Osteocyte (in vitro differentiated cells): ENCODE results near the gene SEM1. TPM values are rescaled to one million over a fixed set of nuclear protein-coding genes. Genes with fewer than 3 reads are reported as not detected.
"Not testable (repeated sequence)": the region's sequence is repeated elsewhere in the genome, so short reads cannot be mapped to it uniquely, and the experiment has no call there.

Experiments used
- DNase-seq: peaks from one replicate; pipeline ENCODE4 v3.0.0; 2021; ENCODE audit warnings: mixed read lengths; ENCODE audit not compliant: unreplicated experiment; ENCODE audit errors: extremely low spot score
- H3K27ac Mint-ChIP-seq: one replicate; pipeline ENCODE4 v1.8.0; 2021; ENCODE audit warnings: mild to moderate bottlenecking, mixed read lengths; ENCODE audit not compliant: unreplicated experiment
- H3K27me3 Mint-ChIP-seq: one replicate; pipeline ENCODE4 v1.8.0; 2021; ENCODE audit warnings: mixed read lengths; ENCODE audit not compliant: unreplicated experiment
- H3K36me3 Mint-ChIP-seq: one replicate; pipeline ENCODE4 v1.8.0; 2021; ENCODE audit warnings: mixed read lengths; ENCODE audit not compliant: unreplicated experiment
- H3K4me1 Mint-ChIP-seq: one replicate; pipeline ENCODE4 v1.8.0; 2021; ENCODE audit warnings: mixed read lengths; ENCODE audit not compliant: unreplicated experiment
- H3K4me3 Mint-ChIP-seq: one replicate; pipeline ENCODE4 v1.8.0; 2021; ENCODE audit warnings: mild to moderate bottlenecking, moderate library complexity, mixed read lengths; ENCODE audit not compliant: unreplicated experiment
- H3K9me3 Mint-ChIP-seq: one replicate; pipeline ENCODE4 v1.8.0; 2021; ENCODE audit warnings: mixed read lengths; ENCODE audit not compliant: unreplicated experiment
- CTCF ChIP-seq: fragments of 200-600 bp; sonication (generic); IDR thresholded peaks from 2 replicates; pipeline ENCODE4 v1.5.0; 2021; ENCODE audit warnings: antibody characterized with exemption, mild to moderate bottlenecking, moderate library complexity
- total RNA-seq: library from RNA; stranded (reverse); gene quantifications from 2 replicates; pipeline ENCODE4 v1.2.1, GENCODE V29; 2021

Gene SEM1
- total RNA-seq, 1 donor from 2014 or later, result 46.5 TPM

GRCh38 chr7:96648784-96649183 lies 60.9 kb downstream of the SEM1 start:
- DNase-seq, result no peak
- H3K27me3 Mint-ChIP-seq, result no peaks in the 10 kb centered on the region
- H3K4me3 Mint-ChIP-seq, result no peak overlapping the region
- TF ChIP-seq CTCF, result no peak
- H3K36me3 Mint-ChIP-seq, result peaks cover 3% of the 10 kb centered on the region
- no peak overlapping the region for H3K27ac Mint-ChIP-seq
- H3K9me3 Mint-ChIP-seq, result no peaks in the 10 kb centered on the region
- H3K4me1 Mint-ChIP-seq, result peaks cover 13% of the 10 kb centered on the region

- Mint-ChIP-seq H3K36me3 (peaks cover 3% of the 10 kb centered on the region), H3K9me3 (no peaks in the 10 kb centered on the region), H3K4me3 (no peak overlapping the region), H3K27me3 (no peaks in the 10 kb centered on the region), H3K4me1 (peaks cover 13% of the 10 kb centered on the region), H3K27ac (no peak overlapping the region)
- DNase-seq, result no peak
- TF ChIP-seq CTCF, result no peak
Measured at GRCh38 chr7:96647733-96648132, 61.9 kb downstream of the SEM1 start.

GRCh38 chr7:96645084-96645483 lies 64.6 kb downstream of the SEM1 start:
- Mint-ChIP-seq H3K36me3 (peaks cover 3% of the 10 kb centered on the region), H3K4me1 (peaks cover 6% of the 10 kb centered on the region), H3K4me3 (no peak overlapping the region), H3K27me3 (no peaks in the 10 kb centered on the region), H3K9me3 (no peaks in the 10 kb centered on the region), H3K27ac (no peak overlapping the region)
- TF ChIP-seq CTCF, result no peak
- DNase-seq, result no peak

GRCh38 chr7:96643436-96643835 lies 66.2 kb downstream of the SEM1 start:
- DNase-seq, H3K4me3 Mint-ChIP-seq, H3K36me3 Mint-ChIP-seq, H3K27ac Mint-ChIP-seq, H3K4me1 Mint-ChIP-seq, H3K27me3 Mint-ChIP-seq, H3K9me3 Mint-ChIP-seq: not testable (repeated sequence)

GRCh38 chr7:96640054-96640453 lies 69.6 kb downstream of the SEM1 start:
- Mint-ChIP-seq H3K4me3 (no peak overlapping the region), H3K36me3 (no peaks in the 10 kb centered on the region), H3K27me3 (no peaks in the 10 kb centered on the region), H3K4me1 (no peaks in the 10 kb centered on the region), H3K27ac (no peak overlapping the region), H3K9me3 (no peaks in the 10 kb centered on the region)
- no peak for DNase-seq
- TF ChIP-seq CTCF, result no peak
